WTC11 (cell line): ENCODE measurements around the gene SLC25A26.

Experiments used
- CTCF ChIP-seq: fragments of 200-600 bp; IDR thresholded peaks from 2 replicates; pipeline ENCODE4 v1.8.0; 2022; ENCODE audit warnings: antibody characterized with exemption
- ETV6 ChIP-seq: sonication (generic); formaldehyde crosslinking; IDR thresholded peaks from 2 replicates; pipeline ENCODE4 v1.8.1; 2022; ENCODE audit warnings: mild to moderate bottlenecking, missing genetic modification reagents
- MAX ChIP-seq: sonication (generic); formaldehyde crosslinking; IDR thresholded peaks from 2 replicates; pipeline ENCODE4 v1.8.0; 2022; ENCODE audit warnings: mild to moderate bottlenecking, missing genetic modification reagents
- SOX15 ChIP-seq: fragments of 250-450 bp; sonication (Bioruptor Pico); IDR thresholded peaks from 2 replicates; pipeline ENCODE4 v1.9.0; 2021; ENCODE audit warnings: mild to moderate bottlenecking
- ZNF263 ChIP-seq: sonication (generic); formaldehyde crosslinking; IDR thresholded peaks from 2 replicates; pipeline ENCODE4 v1.8.1; 2022; ENCODE audit warnings: low read depth, mild to moderate bottlenecking, moderate library complexity, missing genetic modification reagents

GRCh38 chr3:66186545-66186944, 34.3 kb upstream of the SLC25A26 start:
- TF ChIP-seq ZNF263 (CRISPR knock-in tag) (no peak), CTCF (no peak), MAX (CRISPR knock-in tag) (no peak), SOX15 (CRISPR knock-in tag) (no peak), ETV6 (CRISPR knock-in tag) (no peak)
